ENCODE data around the gene F10. TPM values are rescaled to one million over a fixed set of nuclear protein-coding genes. Genes with fewer than 3 reads are reported as not detected.

The F10 gene
- total and polyA plus RNA-seq, 9 of the 15 experiments (the other 6 are each of a cell fraction or from before 2014, with no cell fraction given): 0.04 to 0.09 (median 0.07) TPM; not detected in 5

GRCh38 chr13:113082198-113083021 is 40.2 kb upstream of the F10 start:
- Histone ChIP-seq H3K9me3 (replicated peaks; ENCODE audit: control insufficient read depth, insufficient read depth, low read depth, low read length) (no peaks in the 10 kb centered on the region), H3K4me2 (ENCODE audit: insufficient read depth, low read length) (no peak overlapping the region), H4K20me1 (replicated peaks; ENCODE audit: control insufficient read depth, insufficient read depth, low read length) (peaks cover 11% of the 10 kb centered on the region), H2AFZ (ENCODE audit: low read depth, low read length) (no peak overlapping the region), H3K4me3 (no peak overlapping the region), H3K36me3 (ENCODE audit: control insufficient read depth, insufficient read depth, low read length) (no peaks in the 10 kb centered on the region), H3K27me3 (ENCODE audit: control insufficient read depth in 2 of 2, insufficient read depth in 2 of 2, low read length in 2 of 2) (peaks cover 3 to 71% of the 10 kb centered on the region in 2 experiments; a peak in 4 of 5 replicates), H3K9me1 (ENCODE audit: control insufficient read depth, insufficient read depth, low read length) (no peaks in the 10 kb centered on the region), H3K9ac (ENCODE audit: insufficient read depth in 1 of 2, low read depth in 2 of 2, low read length in 2 of 2) (no peak overlapping the region), H3K4me1 (replicated peaks in 1 of 2; ENCODE audit: control insufficient read depth in 2 of 2, insufficient read depth in 2 of 2, low read length in 2 of 2) (peaks cover 0 to 17% of the 10 kb centered on the region in 2 experiments; a peak in 1 of 5 replicates), H3K27ac (ENCODE audit: extremely low read depth, low read depth, low read length) (no peak overlapping the region), H3K79me2 (ENCODE audit: control insufficient read depth, insufficient read depth, low read length) (no peaks in the 10 kb centered on the region)
- ATAC-seq (no peak), FAIRE-seq (no peak), DNase-seq (ENCODE audit: extremely low read depth in 1 of 4, low spot score in 3 of 4) (no peak)
- in situ Hi-C loops (cut with MboI): no loop called here
- TF ChIP-seq TCF15 (CRISPR knock-in tag; IDR thresholded peaks at IDR 0.05): no peak
- TF ChIP-seq CREBBP (IDR thresholded peaks at IDR 0.05; ENCODE audit: low read depth, low read length): no peak
- no peak for TF ChIP-seq PATZ1 (CRISPR knock-in tag; IDR thresholded peaks at IDR 0.05; ENCODE audit: borderline replicate concordance)
- TF ChIP-seq ATF7 (IDR thresholded peaks at IDR 0.05): no peak
- TF ChIP-seq TEAD1 (CRISPR knock-in tag; IDR thresholded peaks at IDR 0.05): no peak
- TF ChIP-seq PBX2 (CRISPR knock-in tag; IDR thresholded peaks at IDR 0.05; ENCODE audit: low read depth): no peak
- TF ChIP-seq PBX2 (tag; conservative IDR thresholded peaks at IDR 0.05; ENCODE audit: low read depth): no peak
- TF ChIP-seq HNRNPUL1 (IDR thresholded peaks at IDR 0.05; ENCODE audit: low read length): no peak
- no TSS peak for BruUV-seq (replicated peaks)
- ChIA-PET CTCF (ENCODE audit: low intra/inter-chr PET ratio) (no interaction called here), POLR2A (no interaction called here)
- intact Hi-C loops (cut with micrococcal nuclease): no loop called here
- 3% methylated on average over 19 of the region's 26 CpGs for WGBS (ENCODE audit: insufficient coverage, low coverage, missing lambda C conversion rate)

Data from K562 (cell line).